HG03469 (cell line): ENCODE data around the gene MBOAT7.
A peak's percentile ranks its signal among the peaks of the same experiment; 100 is the strongest.
"Not testable (repeated sequence)": the region's sequence is repeated elsewhere in the genome, so short reads cannot be mapped to it uniquely, and the experiment has no call there.

Experiments
- ATAC-seq: cut with Tn5 transposase; IDR thresholded peaks from one replicate; pipeline ENCODE4 v1.9.1; 2021; ENCODE audit warnings: mild to moderate bottlenecking, moderate library complexity, moderate number of reproducible peaks; ENCODE audit not compliant: unreplicated experiment

Gene MBOAT7

GRCh38 chr19:54190503-54191010 lies 1.2 kb upstream of the MBOAT7 start:
- ATAC-seq: peak; percentile 32

DNA sequence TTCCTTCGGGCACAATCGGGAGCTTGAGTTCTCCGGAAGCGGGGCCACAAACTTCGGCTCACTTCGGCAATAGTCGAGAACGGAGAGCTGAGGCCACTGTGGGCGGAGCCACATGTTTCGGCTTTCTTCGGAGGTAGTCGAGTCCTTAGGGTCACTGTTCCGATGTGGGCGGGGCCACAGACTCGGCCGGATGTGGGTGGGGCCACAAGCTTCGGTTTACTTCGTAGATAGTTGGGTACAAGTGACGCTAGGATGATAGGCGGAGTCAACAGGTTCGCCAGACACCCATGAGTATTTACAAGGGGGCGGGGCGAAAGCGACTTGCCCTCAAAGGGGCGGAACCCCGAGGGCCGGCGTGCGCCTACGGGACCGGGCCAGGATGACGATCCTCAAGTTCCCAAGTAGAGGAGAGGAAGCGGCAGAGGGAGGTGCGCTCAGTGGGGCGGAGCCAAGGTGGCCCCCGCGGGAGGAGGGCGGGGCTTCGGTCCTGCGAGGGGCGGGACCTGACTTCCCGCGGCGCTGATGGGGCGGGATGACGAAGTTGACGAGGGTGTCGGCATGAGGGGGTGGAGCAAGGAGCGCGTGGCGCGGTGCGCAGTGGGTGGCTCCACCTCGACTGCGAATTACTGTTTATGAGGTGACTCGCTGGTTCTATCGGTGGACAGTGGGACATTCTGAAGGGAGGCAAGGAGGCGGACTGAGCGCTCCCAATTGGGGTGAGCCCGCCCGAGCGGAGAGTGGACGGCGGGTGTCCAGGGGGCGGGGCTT lies 539 bp upstream of the MBOAT7 start:
- peak; percentile 34 for ATAC-seq

DNA sequence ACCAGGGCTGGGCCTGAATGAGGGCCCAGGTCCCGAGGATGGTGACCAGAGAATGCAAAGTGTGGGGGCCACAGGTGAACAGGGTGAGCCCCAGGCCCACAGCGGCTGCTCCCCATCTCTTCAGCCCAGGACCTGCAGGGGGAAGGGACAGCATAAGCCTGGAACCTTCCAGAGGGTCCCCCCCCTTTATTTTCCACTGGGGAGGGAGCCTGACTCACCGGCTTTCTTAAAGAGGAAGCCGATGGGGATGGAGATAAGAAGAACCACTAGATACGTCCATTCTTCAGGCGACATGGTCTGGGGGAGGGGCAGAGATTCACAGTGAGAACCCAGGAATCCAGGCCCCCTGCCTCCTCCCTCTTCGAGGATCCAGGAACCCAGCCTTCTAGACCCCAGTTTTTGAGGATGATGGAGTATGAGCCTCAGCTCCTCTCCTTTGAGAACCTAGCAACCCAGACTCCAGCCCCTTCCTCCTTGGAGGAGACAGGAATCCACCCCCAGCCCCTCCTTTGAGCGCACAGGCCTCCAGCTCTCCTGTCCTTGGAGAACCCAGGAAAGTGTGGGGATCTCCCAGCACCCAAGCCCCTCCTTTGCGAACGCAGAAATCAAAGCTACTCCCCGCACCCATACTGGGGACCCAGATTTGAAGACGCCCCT lies 1.0 kb downstream of the MBOAT7 start:
- no peak for ATAC-seq

- ATAC-seq: no peak
Measured at GRCh38 chr19:54186934-54187381, 2.4 kb downstream of the MBOAT7 start.

DNA sequence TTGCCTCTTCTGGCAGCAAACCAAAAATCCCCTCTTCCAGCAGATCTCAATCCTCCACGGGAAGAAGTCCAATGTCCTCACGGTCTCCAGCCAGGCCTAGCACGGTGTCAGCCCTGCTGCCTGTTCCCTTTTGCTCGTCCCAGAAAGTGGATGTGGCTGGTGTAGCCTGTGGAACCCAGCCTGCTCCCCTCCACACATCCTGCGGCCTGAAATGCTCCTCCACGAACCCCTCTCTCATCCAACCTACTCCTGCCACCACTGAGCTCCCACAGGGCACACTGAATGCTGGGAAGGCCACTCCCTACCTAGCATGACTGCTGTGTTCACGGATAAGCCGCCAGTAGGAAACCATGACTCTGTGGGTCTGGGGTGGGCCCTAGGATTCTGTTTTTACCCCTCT lies 3.0 kb downstream of the MBOAT7 start:
- no peak for ATAC-seq

DNA sequence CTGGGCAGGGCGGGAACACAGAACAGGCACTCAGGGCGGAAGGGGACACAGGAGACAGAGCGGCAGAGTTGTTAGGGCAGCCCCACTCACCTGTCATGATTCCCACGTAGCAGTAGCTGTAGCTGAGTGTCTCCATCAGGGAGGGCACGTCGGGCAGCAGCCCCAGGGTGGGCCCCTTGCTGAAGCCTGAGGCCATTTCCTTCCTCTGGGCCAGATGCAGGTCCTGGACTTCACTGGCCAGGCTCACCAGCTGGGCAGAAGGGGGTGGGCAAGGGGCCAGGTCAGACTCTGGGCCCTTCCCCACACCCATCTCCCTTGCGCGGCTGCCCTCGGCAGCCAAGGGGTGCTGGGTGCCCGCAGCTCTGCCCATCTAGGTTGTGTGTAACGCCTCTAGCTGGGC lies 5.9 kb downstream of the MBOAT7 start:
- no peak for ATAC-seq

- not testable (repeated sequence) for ATAC-seq
Measured at GRCh38 chr19:54181894-54182293, 7.5 kb downstream of the MBOAT7 start.

DNA sequence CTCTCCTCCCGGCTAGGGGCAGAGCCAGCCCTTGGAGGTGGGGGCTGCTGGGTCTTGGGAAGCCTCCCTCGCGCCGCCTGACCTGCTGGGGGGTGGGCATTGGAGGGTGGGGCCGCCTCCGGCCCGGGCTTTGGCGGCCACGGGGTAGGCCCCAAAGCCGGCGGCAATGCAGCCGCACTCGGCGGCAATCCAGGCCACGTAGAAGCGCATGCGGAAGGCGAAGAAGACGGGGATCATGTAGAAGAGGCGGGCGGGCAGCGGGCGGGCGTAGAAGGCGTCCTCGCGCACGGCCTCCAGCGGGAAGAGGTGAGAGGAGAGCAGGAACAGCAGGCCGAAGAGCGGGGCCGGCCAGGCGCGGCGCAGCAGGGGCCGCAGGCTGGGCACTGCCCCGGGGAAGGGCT lies 8.7 kb downstream of the MBOAT7 start:
- ATAC-seq: no peak

GRCh38 chr19:54179921-54180461 lies 9.4 kb downstream of the MBOAT7 start:
- ATAC-seq: no peak

GRCh38 chr19:54179262-54179852 lies 10.0 kb downstream of the MBOAT7 start:
- ATAC-seq: no peak

DNA sequence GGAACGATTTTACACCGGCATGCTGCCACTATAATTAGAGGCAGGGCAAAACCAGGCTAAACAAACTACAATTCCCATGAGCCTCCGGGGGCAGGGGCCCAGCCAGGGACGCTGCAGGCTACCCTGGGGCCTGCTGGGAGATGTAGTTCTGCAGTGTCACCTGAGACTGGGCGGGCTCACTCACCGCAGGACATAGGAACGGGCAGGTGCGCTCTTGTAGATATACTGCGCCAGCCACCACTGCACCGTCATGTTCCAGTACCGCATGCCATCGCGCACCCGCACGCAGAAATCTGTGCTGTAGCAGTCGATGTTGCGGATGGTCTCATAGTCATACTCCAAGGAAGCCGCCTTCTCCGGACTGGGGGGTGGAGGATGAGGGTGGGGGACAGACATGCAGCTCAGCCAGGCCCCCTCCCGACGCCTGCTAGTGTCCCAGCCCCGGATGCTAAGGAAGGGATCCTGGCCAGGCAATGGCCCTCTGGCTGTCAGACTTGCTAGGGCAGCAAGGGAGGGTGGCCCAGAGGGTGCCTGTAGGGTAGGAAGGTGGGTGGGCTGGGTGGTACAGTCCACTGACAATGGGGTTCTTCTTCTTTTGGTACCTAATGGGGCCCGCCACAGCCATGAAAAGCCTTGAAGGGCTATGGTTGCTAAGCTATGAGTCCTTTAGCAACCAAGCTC lies 10.7 kb downstream of the MBOAT7 start:
- ATAC-seq: no peak

DNA sequence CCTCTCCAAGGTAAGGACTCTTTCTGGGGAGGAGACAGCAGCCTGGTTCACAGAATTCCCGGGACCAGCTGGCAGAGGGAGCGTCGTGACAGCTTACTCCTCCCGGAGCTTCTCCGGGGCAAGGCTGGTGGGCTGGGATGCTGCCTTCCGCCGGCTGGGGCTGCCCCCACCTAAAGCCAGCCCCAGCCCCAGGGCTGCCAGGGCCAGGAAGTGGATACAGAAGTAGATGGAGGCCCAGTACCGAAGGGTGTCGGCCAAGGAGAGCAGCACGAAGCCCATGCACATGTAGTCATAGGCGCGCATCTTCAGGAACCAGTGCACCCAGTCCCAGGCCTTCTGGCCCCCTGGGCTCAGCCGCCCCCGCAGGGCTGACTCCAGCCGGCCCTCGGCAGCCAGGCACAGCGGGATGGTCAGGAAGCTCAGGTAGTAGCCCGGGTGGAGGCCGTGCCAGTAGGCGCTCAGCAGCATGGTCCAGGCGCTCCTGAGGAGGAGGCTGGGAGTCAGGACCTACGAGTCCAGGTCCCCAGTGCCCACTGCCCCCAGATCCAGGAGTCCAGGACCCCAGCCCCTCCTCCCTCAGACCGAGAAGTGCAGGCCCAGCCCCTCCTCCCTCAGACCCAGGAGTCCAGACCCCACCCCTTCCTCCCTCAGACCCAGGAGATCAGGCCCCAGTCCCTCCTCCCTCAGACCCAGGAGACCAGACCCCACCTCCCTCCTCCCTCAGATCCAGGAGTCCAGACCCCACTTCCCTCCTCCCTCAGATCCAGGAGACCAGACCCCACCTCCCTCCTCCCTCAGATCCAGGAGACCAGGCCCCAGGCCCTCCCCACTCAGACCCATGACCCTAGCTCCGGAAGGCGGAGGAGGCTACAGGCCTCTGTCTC lies 15.2 kb downstream of the MBOAT7 start:
- ATAC-seq: no peak

- no peak for ATAC-seq
Measured at GRCh38 chr19:54173359-54173699, 16.1 kb downstream of the MBOAT7 start.

- ATAC-seq: no peak
Measured at GRCh38 chr19:54172471-54173358, 16.7 kb downstream of the MBOAT7 start, which contains the start of gene TMC4. Gene TMC4 (minus strand): TSS chr19:54173160. CDS start chr19:54173117, 43 bp downstream.

DNA sequence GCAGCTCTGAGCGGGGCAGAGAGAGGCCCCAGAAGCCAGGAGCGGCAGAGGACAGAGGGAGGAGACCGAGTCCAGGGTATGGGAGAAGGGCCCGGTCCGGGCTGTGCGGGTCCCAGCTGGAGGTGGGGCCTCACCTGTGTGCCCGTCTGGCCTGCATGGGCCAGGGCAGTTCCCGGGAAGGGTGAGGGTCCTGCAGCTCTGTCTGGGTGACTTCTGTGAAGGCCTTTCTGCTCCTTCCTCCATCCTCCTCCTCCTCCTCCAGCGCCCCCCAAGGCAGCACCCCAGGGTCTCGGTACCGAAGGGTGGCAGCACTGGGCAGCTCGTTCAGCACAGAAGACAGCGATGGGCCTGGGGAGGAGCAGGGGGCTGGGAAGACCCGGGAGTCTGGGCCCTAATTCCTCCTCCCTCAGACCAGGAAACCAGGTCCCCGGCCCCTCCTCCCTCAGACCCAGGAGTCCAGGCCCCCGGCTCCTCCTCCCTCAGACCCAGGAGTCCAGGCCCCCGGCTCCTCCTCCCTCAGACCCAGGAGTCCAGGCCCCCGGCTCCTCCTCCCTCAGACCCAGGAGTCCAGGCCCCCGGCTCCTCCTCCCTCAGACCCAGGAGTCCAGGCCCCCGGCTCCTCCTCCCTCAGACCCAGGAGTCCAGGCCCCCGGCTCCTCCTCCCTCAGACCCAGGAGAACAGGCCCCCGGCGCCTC lies 17.5 kb downstream of the MBOAT7 start:
- ATAC-seq: not testable (repeated sequence)

DNA sequence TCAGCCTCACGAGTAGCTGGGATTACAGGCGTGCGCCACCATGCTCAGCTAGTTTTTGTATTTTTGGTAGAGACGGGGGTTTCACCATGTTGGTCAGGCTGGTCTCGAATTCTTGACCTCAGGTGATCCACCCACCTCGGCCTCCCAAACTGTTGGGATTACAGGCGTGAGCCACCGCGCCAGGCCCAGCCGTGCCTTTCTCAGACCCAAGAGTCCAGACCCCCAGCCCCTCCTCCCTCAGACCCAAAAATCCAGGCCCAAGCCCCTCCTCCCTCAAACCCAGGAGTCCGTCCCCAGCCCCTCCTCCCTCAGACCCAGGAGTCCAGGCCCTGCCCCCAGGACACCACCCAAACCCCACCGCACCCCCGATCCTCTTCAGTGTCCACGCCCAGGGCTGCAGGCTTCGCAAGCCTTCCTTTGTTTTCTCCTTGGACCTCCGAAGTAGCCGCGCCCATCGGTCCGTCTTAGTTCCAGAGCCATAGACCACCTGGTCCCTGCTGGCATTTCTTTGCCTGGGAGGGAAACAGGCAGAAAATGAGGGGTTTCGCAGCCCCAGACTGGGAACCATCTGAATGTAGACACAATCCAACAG lies 20.1 kb downstream of the MBOAT7 start:
- no peak for ATAC-seq

- no peak for ATAC-seq
Measured at GRCh38 chr19:54168174-54168917, 21.0 kb downstream of the MBOAT7 start.
